HCT116 (cell line): ENCODE results near the gene ITPK1.

Source experiments
- CEBPB ChIP-seq: IDR thresholded peaks from 2 replicates; pipeline ENCODE4 v1.6.1; 2012; ENCODE audit warnings: low read depth
- EGR1 ChIP-seq: IDR thresholded peaks from 2 replicates; pipeline ENCODE4 v1.6.1; 2012; ENCODE audit warnings: low read depth
- EZH2phosphoT487 ChIP-seq: fragments of 200-600 bp; IDR thresholded peaks from 2 replicates; pipeline ENCODE4 v1.6.1; 2018; ENCODE audit warnings: antibody characterized with exemption, borderline replicate concordance
- FOSL1 ChIP-seq: IDR thresholded peaks from 2 replicates; pipeline ENCODE4 v1.6.1; 2012; ENCODE audit warnings: low read depth
- POLR2A ChIP-seq: IDR thresholded peaks from 2 replicates; pipeline ENCODE4 v1.7.0; 2011; ENCODE audit warnings: borderline replicate concordance; ENCODE audit not compliant: insufficient read depth, insufficient read length; ENCODE audit errors: extremely low read depth
- POLR2AphosphoS5 ChIP-seq: IDR thresholded peaks from 2 replicates; pipeline ENCODE4 v1.6.1; 2011; ENCODE audit warnings: mild to moderate bottlenecking, low read depth, low read length, moderate library complexity
- RAD21 ChIP-seq: IDR thresholded peaks from 2 replicates; pipeline ENCODE4 v1.6.1; 2012; ENCODE audit warnings: low read depth, mild to moderate bottlenecking
- YY1 ChIP-seq: IDR thresholded peaks from 2 replicates; pipeline ENCODE4 v1.6.1; 2011; ENCODE audit warnings: low read length, low read depth, moderate library complexity, mild to moderate bottlenecking; ENCODE audit not compliant: insufficient replicate concordance; ENCODE audit errors: extremely low read depth
- ZNF274 ChIP-seq: fragments of 200-500 bp; sonication (Bioruptor generic); IDR thresholded peaks from 2 replicates; pipeline ENCODE4 v1.6.1; 2014; ENCODE audit warnings: mild to moderate bottlenecking, low read depth, low read length, inconsistent platforms
- TF ChIP-seq, protein P1 (sequence below), 3 experiments: fragments of 200-600 bp in 1 of 3; sonication (generic) in 1 of 3; IDR thresholded peaks in 2 of 3; conservative IDR thresholded peaks in 1 of 3; 2 replicates each; pipeline ENCODE4 v1.5.1; 2012 to 2017; ENCODE audit warnings: low read depth in 2 of 3, low read length in 2 of 3, antibody characterized with exemption in 1 of 3, borderline replicate concordance in 1 of 3, control low read depth in 1 of 3, mild to moderate bottlenecking in 1 of 3, mixed read lengths in 1 of 3, mixed run types in 1 of 3, moderate library complexity in 1 of 3; ENCODE audit not compliant: insufficient read depth in 1 of 3
- TF ChIP-seq, protein P2 (sequence below): IDR thresholded peaks from 2 replicates; pipeline ENCODE4 v1.6.1; 2012; ENCODE audit warnings: low read depth
- TF ChIP-seq, protein P3 (sequence below): IDR thresholded peaks from 2 replicates; pipeline ENCODE4 v1.6.1; 2012

DNA sequence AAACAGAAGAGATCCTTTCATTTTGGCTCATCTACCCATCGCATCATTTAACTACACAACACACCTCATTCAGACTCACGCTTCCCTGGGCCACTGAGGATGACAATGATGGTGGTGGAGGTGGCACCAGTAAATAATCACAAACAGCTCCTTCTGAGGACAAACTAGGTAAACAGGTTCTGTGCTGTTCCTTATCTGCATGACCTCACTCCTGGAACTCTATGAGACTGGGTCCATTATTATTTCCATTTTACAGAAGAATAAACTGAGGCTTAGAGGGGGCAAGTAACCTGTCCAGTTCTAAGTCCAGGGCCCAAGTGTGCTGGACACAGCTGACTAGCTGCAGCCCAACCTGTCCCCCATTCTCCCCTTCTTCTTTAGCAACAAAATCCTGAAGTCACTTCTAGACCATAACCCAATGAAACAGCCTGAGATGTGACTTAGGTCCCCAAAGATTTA, 50.4 kb downstream of the ITPK1 start:
- no peak for TF ChIP-seq YY1
- TF ChIP-seq POLR2A: no peak
- no peak for TF ChIP-seq RAD21
- TF ChIP-seq POLR2AphosphoS5: no peak
- TF ChIP-seq, protein P1, sequence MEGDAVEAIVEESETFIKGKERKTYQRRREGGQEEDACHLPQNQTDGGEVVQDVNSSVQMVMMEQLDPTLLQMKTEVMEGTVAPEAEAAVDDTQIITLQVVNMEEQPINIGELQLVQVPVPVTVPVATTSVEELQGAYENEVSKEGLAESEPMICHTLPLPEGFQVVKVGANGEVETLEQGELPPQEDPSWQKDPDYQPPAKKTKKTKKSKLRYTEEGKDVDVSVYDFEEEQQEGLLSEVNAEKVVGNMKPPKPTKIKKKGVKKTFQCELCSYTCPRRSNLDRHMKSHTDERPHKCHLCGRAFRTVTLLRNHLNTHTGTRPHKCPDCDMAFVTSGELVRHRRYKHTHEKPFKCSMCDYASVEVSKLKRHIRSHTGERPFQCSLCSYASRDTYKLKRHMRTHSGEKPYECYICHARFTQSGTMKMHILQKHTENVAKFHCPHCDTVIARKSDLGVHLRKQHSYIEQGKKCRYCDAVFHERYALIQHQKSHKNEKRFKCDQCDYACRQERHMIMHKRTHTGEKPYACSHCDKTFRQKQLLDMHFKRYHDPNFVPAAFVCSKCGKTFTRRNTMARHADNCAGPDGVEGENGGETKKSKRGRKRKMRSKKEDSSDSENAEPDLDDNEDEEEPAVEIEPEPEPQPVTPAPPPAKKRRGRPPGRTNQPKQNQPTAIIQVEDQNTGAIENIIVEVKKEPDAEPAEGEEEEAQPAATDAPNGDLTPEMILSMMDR (IDR thresholded peaks at IDR 0.05 in 2 of 3, conservative IDR thresholded peaks at IDR 0.05 in 1 of 3; ENCODE audit: borderline replicate concordance in 1 of 3, insufficient read depth in 1 of 3, low read depth in 2 of 3, low read length in 2 of 3): no peak
- TF ChIP-seq CEBPB: no peak
- TF ChIP-seq EZH2phosphoT487: no peak
- no peak for TF ChIP-seq ZNF274
- TF ChIP-seq, protein P2, sequence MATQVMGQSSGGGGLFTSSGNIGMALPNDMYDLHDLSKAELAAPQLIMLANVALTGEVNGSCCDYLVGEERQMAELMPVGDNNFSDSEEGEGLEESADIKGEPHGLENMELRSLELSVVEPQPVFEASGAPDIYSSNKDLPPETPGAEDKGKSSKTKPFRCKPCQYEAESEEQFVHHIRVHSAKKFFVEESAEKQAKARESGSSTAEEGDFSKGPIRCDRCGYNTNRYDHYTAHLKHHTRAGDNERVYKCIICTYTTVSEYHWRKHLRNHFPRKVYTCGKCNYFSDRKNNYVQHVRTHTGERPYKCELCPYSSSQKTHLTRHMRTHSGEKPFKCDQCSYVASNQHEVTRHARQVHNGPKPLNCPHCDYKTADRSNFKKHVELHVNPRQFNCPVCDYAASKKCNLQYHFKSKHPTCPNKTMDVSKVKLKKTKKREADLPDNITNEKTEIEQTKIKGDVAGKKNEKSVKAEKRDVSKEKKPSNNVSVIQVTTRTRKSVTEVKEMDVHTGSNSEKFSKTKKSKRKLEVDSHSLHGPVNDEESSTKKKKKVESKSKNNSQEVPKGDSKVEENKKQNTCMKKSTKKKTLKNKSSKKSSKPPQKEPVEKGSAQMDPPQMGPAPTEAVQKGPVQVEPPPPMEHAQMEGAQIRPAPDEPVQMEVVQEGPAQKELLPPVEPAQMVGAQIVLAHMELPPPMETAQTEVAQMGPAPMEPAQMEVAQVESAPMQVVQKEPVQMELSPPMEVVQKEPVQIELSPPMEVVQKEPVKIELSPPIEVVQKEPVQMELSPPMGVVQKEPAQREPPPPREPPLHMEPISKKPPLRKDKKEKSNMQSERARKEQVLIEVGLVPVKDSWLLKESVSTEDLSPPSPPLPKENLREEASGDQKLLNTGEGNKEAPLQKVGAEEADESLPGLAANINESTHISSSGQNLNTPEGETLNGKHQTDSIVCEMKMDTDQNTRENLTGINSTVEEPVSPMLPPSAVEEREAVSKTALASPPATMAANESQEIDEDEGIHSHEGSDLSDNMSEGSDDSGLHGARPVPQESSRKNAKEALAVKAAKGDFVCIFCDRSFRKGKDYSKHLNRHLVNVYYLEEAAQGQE: no peak
- TF ChIP-seq EGR1: no peak
- TF ChIP-seq FOSL1: no peak
- TF ChIP-seq, protein P3, sequence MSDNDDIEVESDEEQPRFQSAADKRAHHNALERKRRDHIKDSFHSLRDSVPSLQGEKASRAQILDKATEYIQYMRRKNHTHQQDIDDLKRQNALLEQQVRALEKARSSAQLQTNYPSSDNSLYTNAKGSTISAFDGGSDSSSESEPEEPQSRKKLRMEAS: no peak
